Dendritic cell treated with granulocyte-macrophage colony-stimulating factor and Interleukin-4, amounts not matched to agents 40 ng/mL and 50 ng/mL, for 4 days (primary cell): Measurements from ENCODE around the gene TEX22.
A peak's percentile ranks its signal among the peaks of the same experiment; 100 is the strongest.

Experiments used
- H3K27ac Mint-ChIP-seq: one replicate; pipeline ENCODE4 v1.8.0; 2022; ENCODE audit warnings: mild to moderate bottlenecking, mixed read lengths
- H3K27me3 Mint-ChIP-seq: one replicate; pipeline ENCODE4 v1.8.0; 2022; ENCODE audit warnings: mild to moderate bottlenecking, mixed read lengths
- H3K36me3 Mint-ChIP-seq: one replicate; pipeline ENCODE4 v1.8.0; 2022; ENCODE audit warnings: low read depth, mixed read lengths
- H3K4me1 Mint-ChIP-seq: one replicate; pipeline ENCODE4 v1.8.0; 2022; ENCODE audit warnings: low read depth, mixed read lengths
- H3K4me3 Mint-ChIP-seq: one replicate; pipeline ENCODE4 v1.8.0; 2022; ENCODE audit warnings: mild to moderate bottlenecking, moderate library complexity, mixed read lengths
- H3K9me3 Mint-ChIP-seq: one replicate; pipeline ENCODE4 v1.8.0; 2022; ENCODE audit warnings: mixed read lengths
- intact Hi-C: fragments of 100-400 bp; cut with micrococcal nuclease; formaldehyde crosslinking; loops from one replicate; pipeline ENCODE4 v1.15.0; 2022

The TEX22 gene

GRCh38 chr14:105398044-105398725 lies at the start of gene TEX22:
Gene TEX22, plus strand, starts transcription at chr14:105398538. Its CDS starts 803 bp downstream, at chr14:105399341.
- H3K27me3 Mint-ChIP-seq, result no peaks in the 10 kb centered on the region
- intact Hi-C loops, result loop anchor here (1.0 kb wide), 1 partner anchor 8 kb away; no protein-coding TSS in a partner anchor
- peak within 1 kb of the TSS; percentile 93 for H3K27ac Mint-ChIP-seq
- peaks cover 49% of the 10 kb centered on the region for H3K36me3 Mint-ChIP-seq
- H3K4me1 Mint-ChIP-seq, result peaks cover 77% of the 10 kb centered on the region
- peak within 1 kb of the TSS; percentile 93 for H3K4me3 Mint-ChIP-seq
- no peaks in the 10 kb centered on the region for H3K9me3 Mint-ChIP-seq

- Mint-ChIP-seq H3K27ac (no peak overlapping the region), H3K4me1 (peaks cover 16% of the 10 kb centered on the region), H3K36me3 (peaks cover 53% of the 10 kb centered on the region), H3K9me3 (no peaks in the 10 kb centered on the region), H3K4me3 (no peak overlapping the region), H3K27me3 (no peaks in the 10 kb centered on the region)
- intact Hi-C loops, result no loop called here
Observed at GRCh38 chr14:105348945-105349699, 49.2 kb upstream of the TEX22 start.

DNA sequence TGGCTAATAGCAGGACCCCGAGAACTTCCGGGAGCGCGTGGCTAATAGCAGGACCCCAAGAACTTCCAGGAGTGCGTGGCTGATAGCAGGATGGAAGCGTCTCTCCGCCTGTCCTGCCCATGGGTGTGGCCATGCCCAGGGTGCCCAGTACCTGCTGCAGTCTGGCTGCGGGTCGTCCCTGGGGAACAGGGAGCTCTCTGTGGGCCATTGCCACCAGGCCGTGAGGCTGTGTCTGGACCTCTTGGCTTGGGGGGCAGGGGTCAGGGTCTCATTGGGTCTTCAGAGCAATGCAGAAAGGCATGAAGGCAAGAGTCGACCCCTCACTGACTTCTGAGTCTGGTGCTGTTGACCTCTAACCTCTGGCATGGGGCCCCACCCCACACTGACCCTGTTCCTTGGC lies 48.3 kb upstream of the TEX22 start:
- Mint-ChIP-seq H3K4me3 (no peak overlapping the region), H3K4me1 (peaks cover 10% of the 10 kb centered on the region), H3K36me3 (peaks cover 62% of the 10 kb centered on the region), H3K9me3 (no peaks in the 10 kb centered on the region), H3K27me3 (no peaks in the 10 kb centered on the region), H3K27ac (no peak overlapping the region)
- intact Hi-C loops, result no loop called here

- H3K27ac Mint-ChIP-seq, result no peak overlapping the region
- H3K9me3 Mint-ChIP-seq, result no peaks in the 10 kb centered on the region
- H3K4me1 Mint-ChIP-seq, result peaks cover 8% of the 10 kb centered on the region
- no peak overlapping the region for H3K4me3 Mint-ChIP-seq
- H3K27me3 Mint-ChIP-seq, result no peaks in the 10 kb centered on the region
- peaks cover 68% of the 10 kb centered on the region for H3K36me3 Mint-ChIP-seq
- intact Hi-C loops, result no loop called here
Observed at GRCh38 chr14:105350450-105351244, 47.7 kb upstream of the TEX22 start.

DNA sequence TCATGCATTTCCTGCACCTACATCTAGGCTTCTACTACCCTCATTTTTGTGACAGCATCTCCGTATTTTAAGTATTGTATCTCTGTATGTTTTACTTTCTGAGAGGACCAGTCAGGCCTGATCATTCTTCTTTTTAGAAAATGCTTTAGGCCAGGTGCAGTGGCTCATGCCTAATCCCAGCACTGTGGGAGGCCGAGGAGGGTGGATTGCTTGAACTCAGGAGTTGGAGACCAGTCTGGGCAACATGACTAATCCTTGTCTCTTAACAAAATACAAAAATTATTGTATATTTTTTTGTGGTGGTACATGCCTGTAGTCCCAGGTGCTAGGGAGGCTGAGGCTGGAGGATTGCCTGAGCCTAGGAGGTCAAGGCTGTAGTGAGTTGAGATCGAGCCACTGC lies 46.9 kb upstream of the TEX22 start:
- H3K4me3 Mint-ChIP-seq, result no peak overlapping the region

DNA sequence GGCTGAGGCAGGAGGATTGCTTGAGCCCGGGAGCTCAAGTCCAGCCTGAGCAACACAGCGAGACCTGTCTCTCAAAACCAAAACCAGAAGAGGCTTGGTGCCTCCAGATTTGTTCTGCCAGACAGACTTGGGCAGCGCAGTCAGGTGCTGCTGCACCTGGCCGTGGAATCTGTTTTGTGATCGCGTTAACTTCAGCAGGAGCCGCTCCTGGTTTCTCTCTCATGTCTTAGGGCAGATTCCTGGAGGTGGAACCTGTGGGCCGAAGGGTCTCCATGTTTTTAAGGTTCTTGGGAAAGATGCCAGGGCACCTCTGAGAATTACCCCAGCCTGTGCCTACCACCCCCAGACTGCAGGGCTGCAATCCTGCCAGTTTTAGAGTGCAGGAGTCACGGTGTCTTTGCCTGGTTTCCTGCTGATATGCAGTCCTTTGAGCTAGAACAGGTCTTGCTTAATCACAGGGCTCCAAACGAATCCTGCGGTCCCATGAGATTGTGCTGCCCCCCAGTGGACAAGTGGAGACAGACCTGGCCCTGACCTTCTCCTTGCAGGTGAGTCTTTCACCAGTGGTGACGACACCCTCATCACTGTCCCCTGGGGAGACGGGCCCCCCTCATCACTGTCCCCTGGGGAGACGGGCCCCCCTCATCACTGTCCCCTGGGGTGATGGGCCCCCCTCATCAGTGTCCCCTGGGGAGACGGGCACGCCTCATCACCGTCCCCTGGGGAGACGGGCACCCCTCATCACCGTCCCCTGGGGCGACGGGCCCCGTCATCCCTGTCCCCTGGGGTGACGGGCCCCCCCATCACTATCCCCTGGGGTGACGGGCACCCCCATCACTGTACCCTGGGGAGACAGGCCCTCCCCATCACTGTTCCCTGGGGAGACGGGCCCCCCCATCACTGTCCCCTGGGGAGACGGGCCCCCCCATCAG lies 46.2 kb upstream of the TEX22 start:
- Mint-ChIP-seq H3K27ac (no peak overlapping the region), H3K4me1 (peaks cover 5% of the 10 kb centered on the region), H3K9me3 (no peaks in the 10 kb centered on the region), H3K4me3 (no peak overlapping the region), H3K36me3 (peaks cover 84% of the 10 kb centered on the region), H3K27me3 (no peaks in the 10 kb centered on the region)
- intact Hi-C loops, result loop anchor here (1.0 kb wide), 2 partner anchors 149 to 262 kb away; no protein-coding TSS in a partner anchor

More for the DNA sequence above, 46.9 kb upstream of the TEX22 start:
- intact Hi-C loops, result no loop called here
- peaks cover 5% of the 10 kb centered on the region for H3K4me1 Mint-ChIP-seq
- peaks cover 76% of the 10 kb centered on the region for H3K36me3 Mint-ChIP-seq
- H3K27ac Mint-ChIP-seq, result no peak overlapping the region
- no peaks in the 10 kb centered on the region for H3K9me3 Mint-ChIP-seq
- H3K27me3 Mint-ChIP-seq, result no peaks in the 10 kb centered on the region

DNA sequence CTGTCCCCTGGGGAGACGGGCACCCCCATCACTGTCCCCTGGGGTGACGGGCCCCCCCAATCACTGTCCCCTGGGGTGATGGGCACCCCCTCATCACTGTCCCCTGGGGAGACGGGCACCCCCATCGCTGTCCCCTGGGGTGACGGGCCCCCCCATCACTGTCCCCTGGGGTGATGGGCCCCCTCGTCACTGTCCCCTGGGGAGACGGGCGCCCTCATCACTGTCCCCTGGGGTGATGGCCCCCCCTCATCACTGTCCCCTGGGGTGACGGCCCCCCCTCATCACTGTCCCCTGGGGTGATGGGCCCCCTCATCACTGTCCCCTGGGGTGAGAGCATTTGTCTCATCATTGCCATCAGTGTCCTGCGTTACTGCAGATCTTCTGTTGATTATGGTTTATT lies 45.2 kb upstream of the TEX22 start:
- intact Hi-C loops, result no loop called here
- H3K27me3 Mint-ChIP-seq, result no peaks in the 10 kb centered on the region
- H3K9me3 Mint-ChIP-seq, result no peaks in the 10 kb centered on the region
- H3K36me3 Mint-ChIP-seq, result peaks cover 87% of the 10 kb centered on the region
- H3K27ac Mint-ChIP-seq, result no peak overlapping the region
- no peak overlapping the region for H3K4me3 Mint-ChIP-seq
- H3K4me1 Mint-ChIP-seq, result peaks cover 5% of the 10 kb centered on the region

DNA sequence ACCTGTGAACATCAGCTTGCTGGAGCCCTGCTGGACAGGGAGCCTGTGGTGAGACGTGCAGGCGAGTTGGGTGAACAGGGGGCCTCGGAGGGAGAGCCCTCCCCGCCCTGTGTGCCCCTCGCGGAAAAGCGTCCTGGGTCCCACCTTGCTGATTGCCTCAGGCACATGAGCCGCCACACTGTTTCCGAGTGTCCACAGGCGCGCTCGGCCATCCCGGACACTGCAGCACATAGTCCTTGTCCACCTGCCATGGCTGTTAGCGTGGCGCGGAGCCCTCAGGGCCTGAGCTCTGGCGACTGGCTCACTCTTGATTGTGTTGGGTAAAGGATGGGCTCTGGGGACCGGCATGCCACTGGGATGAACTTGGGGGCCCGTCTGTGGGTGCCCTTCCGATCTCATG lies 43.8 kb upstream of the TEX22 start:
- H3K36me3 Mint-ChIP-seq, result peaks cover 88% of the 10 kb centered on the region
- no peaks in the 10 kb centered on the region for H3K9me3 Mint-ChIP-seq
- no peaks in the 10 kb centered on the region for H3K27me3 Mint-ChIP-seq
- intact Hi-C loops, result no loop called here
- peaks cover 5% of the 10 kb centered on the region for H3K4me1 Mint-ChIP-seq
- H3K4me3 Mint-ChIP-seq, result no peak overlapping the region
- no peak overlapping the region for H3K27ac Mint-ChIP-seq

DNA sequence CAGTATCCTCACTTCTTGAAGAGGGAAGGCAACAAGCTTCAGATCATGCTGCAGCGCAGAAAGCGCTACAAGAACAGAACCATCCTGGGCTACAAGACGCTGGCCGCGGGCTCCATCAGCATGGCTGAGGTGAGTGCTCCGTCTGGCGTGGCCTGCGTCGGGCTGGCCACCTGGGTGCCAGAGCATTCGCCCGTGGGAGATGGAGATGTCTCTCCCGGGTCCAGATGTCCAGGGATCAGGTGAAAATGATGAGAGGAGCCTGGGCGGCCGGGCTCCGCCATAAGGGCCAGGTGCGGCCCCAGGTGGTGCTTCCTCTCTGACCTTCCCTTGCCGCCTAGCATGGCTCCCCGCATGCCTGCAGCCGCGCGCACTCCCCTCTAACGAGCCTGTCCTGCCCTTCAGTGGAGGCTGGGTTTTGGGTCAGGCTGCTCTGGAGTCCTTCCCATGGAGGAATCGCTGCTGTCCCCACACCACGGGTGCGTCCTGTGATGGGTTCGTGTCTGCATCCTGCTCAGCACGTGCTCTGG lies 43.2 kb upstream of the TEX22 start:
- Mint-ChIP-seq H3K4me3 (no peak overlapping the region), H3K4me1 (peaks cover 5% of the 10 kb centered on the region), H3K27me3 (no peaks in the 10 kb centered on the region), H3K27ac (no peak overlapping the region), H3K9me3 (no peaks in the 10 kb centered on the region), H3K36me3 (peaks cover 84% of the 10 kb centered on the region)
- intact Hi-C loops, result no loop called here

GRCh38 chr14:105355850-105356604 lies 42.3 kb upstream of the TEX22 start:
- Mint-ChIP-seq H3K9me3 (no peaks in the 10 kb centered on the region), H3K4me3 (no peak overlapping the region), H3K27ac (no peak overlapping the region), H3K27me3 (no peaks in the 10 kb centered on the region), H3K4me1 (peaks cover 5% of the 10 kb centered on the region), H3K36me3 (peaks cover 84% of the 10 kb centered on the region)
- intact Hi-C loops, result no loop called here

GRCh38 chr14:105356927-105357326 lies 41.4 kb upstream of the TEX22 start:
- peaks cover 3% of the 10 kb centered on the region for H3K27me3 Mint-ChIP-seq
- H3K4me1 Mint-ChIP-seq, result peaks cover 3% of the 10 kb centered on the region
- H3K27ac Mint-ChIP-seq, result no peak overlapping the region
- no peak overlapping the region for H3K4me3 Mint-ChIP-seq
- H3K9me3 Mint-ChIP-seq, result no peaks in the 10 kb centered on the region
- intact Hi-C loops, result no loop called here
- H3K36me3 Mint-ChIP-seq, result peaks cover 91% of the 10 kb centered on the region

DNA sequence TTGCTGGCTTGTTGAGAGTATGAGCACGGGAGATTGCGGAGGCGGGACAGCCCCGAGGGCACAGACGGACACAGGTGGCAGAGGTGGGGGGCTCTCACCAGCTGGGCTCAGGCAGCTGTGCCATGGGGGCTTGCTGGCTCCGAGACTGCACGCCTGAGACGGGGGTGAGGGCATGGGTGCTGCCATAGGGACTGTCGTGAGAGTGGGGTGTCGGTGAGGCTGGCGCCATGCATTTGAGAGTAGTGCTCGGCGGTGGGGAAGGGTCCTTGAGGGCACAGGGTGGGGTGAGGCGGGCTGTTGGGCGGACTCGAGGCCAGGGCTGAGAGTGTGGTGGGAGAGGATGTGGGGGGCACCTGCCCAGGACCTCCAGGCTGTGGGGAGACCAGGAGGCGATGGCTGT lies 40.7 kb upstream of the TEX22 start:
- no peaks in the 10 kb centered on the region for H3K4me1 Mint-ChIP-seq
- peaks cover 90% of the 10 kb centered on the region for H3K36me3 Mint-ChIP-seq
- H3K27ac Mint-ChIP-seq, result no peak overlapping the region
- intact Hi-C loops, result no loop called here
- H3K9me3 Mint-ChIP-seq, result no peaks in the 10 kb centered on the region
- no peak overlapping the region for H3K4me3 Mint-ChIP-seq
- peaks cover 4% of the 10 kb centered on the region for H3K27me3 Mint-ChIP-seq
